HepG2 (cell line): Measurements from ENCODE around the gene DAAM2. TPM values are rescaled to one million over a fixed set of nuclear protein-coding genes. Genes with fewer than 3 reads are reported as not detected.

Experiments
- CC2D1A ChIP-seq: sonication (generic); formaldehyde crosslinking; IDR thresholded peaks from 2 replicates; pipeline ENCODE4 v1.8.1; 2023; ENCODE audit warnings: mild to moderate bottlenecking, missing genetic modification reagents
- SNAPC5 ChIP-seq: sonication (generic); formaldehyde crosslinking; IDR thresholded peaks from 2 replicates; pipeline ENCODE4 v1.8.1; 2023; ENCODE audit warnings: mild to moderate bottlenecking, missing genetic modification reagents, borderline replicate concordance
- SYNCRIP ChIP-seq: fragments of 200-400 bp; formaldehyde crosslinking; IDR thresholded peaks from 2 replicates; pipeline ENCODE4 v1.6.1; 2018; ENCODE audit warnings: mild to moderate bottlenecking, low read depth, low read length; ENCODE audit not compliant: insufficient read depth
- ZBTB1 ChIP-seq: sonication (generic); formaldehyde crosslinking; IDR thresholded peaks from 2 replicates; pipeline ENCODE4 v1.4.0; 2020; ENCODE audit warnings: missing genetic modification reagents, borderline replicate concordance
- ZNF329 ChIP-seq: sonication (generic); formaldehyde crosslinking; IDR thresholded peaks from 2 replicates; pipeline ENCODE4 v1.9.0; 2021; ENCODE audit warnings: low read depth, mild to moderate bottlenecking, missing genetic modification reagents
- ZNF432 ChIP-seq: sonication (generic); formaldehyde crosslinking; IDR thresholded peaks from 2 replicates; pipeline ENCODE4 v1.5.0; 2020; ENCODE audit warnings: missing genetic modification reagents, mild to moderate bottlenecking, borderline replicate concordance
- ZNF557 ChIP-seq: sonication (generic); formaldehyde crosslinking; IDR thresholded peaks from 2 replicates; pipeline ENCODE4 v1.4.0; 2020; ENCODE audit warnings: missing genetic modification reagents
- ZNF646 ChIP-seq: sonication (generic); formaldehyde crosslinking; IDR thresholded peaks from 2 replicates; pipeline ENCODE4 v1.9.0; 2021; ENCODE audit warnings: mild to moderate bottlenecking, missing genetic modification reagents
- polyA plus RNA-seq, 8 experiments: library from polyadenylated mRNA; depleted of rRNA in 3 of 8; stranded (reverse) in 7 of 8; unstranded in 1 of 8; fragments of >200 nt; fragmentation: Illumina TruSeq in 4 of 8; extraction: Trizol in 4 of 8; gene quantifications; 2 replicates each; pipeline versions ENCODE4 v1.2.1 to v1.2.3, GENCODE V29; 2011 to 2016; ENCODE audit warnings: low read depth in 4 of 8, missing spikeins in 1 of 8, mixed read lengths in 1 of 8; ENCODE audit not compliant: insufficient read depth in 1 of 8
- total RNA-seq, 5 experiments: library from RNA; depleted of rRNA; stranded (reverse); fragments of >200 nt; fragmentation: Illumina TruSeq; extraction: Trizol; gene quantifications; 2 replicates each; pipeline ENCODE4 v1.2.3, GENCODE V29; 2016; ENCODE audit warnings: low read depth in 1 of 5

The DAAM2 gene
- total and polyA plus RNA-seq, 2 of the 13 experiments (the other 11 are each of a cell fraction or from before 2014, with no cell fraction given): 0.01 TPM; not detected in 1

DNA sequence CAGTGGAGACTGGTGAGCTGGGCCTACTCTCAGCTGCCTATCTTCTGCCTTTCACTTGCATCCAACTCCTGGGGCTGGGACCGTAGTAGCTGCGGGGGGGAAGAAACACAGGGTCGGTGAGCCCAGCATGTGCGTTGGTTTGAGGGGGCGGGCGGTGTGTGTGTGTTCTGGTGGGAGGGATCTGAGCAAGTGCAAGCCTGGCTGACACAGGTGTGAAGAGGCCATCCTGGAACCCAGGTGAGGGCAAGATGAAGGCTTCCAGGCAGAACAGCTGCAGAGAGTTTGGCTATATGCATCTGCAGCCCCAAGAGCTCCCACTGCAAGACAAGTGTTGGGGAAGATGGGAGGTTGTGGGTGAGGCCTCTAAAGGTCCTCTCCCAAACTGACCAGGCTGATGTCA, 111.5 kb downstream of the DAAM2 start (continued):
- TF ChIP-seq ZNF646 (no peak), CC2D1A (no peak), SNAPC5 (CRISPR knock-in tag) (no peak), SYNCRIP (no peak), ZNF557 (no peak), ZBTB1 (no peak), ZNF432 (CRISPR knock-in tag) (no peak), ZNF329 (no peak)
